Spinal cord (tissue), 4 donors: ENCODE results near the gene RTTN. TPM values are rescaled to one million over a fixed set of nuclear protein-coding genes. Genes with fewer than 3 reads are reported as not detected.

ENCODE experiments used
- polyA plus RNA-seq, 2 donors: library from polyadenylated mRNA; unstranded; fragments of 120-200 nt; gene quantifications; one replicate each; pipeline ENCODE4 v1.2.1, GENCODE V29; 2013; ENCODE audit not compliant: insufficient read length in 2 of 2
- total RNA-seq, 2 donors: library from RNA; depleted of rRNA in 1 of 2; stranded (reverse); fragments of 120-200 nt in 1 of 2; fragments of >200 nt in 1 of 2; gene quantifications; one replicate each; pipeline versions ENCODE4 v1.2.3 to v1.2.4, GENCODE V29; 2013 to 2014

Gene RTTN
- total and polyA plus RNA-seq, 4 donors: 14.0 to 46.0 (median 18.1) TPM

Other genes starting within 250 kb of the RTTN start
- 10 to 100 TPM; 30.7 to 41.8 TPM for gene SOCS6, start 83.4 kb upstream of the RTTN start, total RNA-seq
- gene SOCS6, start 83.4 kb upstream of the RTTN start, polyA plus RNA-seq: 10 to 100 TPM; 19.0 to 28.4 TPM